A204.1 (cell line): ENCODE data around the gene GTPBP3.

Source experiments
- FAIRE-seq: peaks from 2 replicates; lab custom pipeline; 2012; peaks lifted over from hg19 to GRCh38; lab: Jason Lieb, UNC

Gene GTPBP3

GRCh38 chr19:17309965-17310461 is 27.3 kb upstream of the GTPBP3 start:
- no peak for FAIRE-seq

- no peak for FAIRE-seq
Measured at GRCh38 chr19:17311455-17312188, 25.7 kb upstream of the GTPBP3 start.

GRCh38 chr19:17312189-17313113 is 24.9 kb upstream of the GTPBP3 start:
- FAIRE-seq: no peak

DNA sequence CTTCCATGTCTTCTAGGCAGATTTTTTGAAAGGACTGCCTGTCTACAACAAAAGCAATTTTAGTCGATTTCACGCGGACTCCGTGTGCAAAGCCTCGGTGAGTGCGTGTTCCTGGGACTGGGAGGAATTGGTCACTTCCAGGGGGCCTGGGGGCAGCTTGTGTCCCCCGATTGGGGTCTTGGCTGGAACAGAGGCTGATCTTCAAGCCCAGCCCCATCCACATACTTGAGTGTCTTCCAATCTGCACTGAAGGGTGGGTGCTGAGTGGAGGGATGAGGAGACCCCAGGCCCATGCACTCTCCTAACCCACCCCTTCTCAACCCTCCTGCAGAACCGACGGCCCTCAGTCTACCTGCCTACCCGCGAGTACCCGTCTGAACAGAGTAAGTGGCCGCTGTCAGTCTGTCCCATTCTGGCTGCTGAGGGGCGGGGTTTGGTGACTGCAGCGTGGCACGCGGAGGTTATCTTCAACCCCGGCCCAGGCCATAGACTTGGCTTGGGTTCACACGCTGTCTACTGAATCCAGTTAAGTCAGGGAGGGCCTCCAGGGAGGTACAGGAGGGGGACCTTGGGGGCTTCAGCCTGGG is 23.3 kb upstream of the GTPBP3 start:
- no peak for FAIRE-seq

DNA sequence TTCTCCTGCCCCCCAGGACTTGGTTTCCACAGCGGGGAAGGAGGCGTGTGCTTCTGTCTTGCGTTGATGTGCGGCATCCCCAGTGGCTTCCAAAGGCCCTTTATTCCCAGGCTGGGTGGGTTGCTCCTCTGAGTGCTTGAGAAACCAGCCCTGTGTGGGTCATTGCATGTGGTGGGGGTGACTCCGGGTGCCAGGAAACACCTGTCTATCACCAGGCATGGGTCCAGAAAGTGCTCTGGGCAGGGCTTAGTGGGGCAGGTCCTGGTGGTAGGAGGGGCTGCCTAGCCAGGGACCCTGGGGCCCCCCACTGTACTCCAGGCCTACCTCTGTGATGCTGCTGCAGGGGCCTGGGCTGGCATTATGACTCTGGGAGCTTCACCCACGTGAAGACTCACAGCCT is 18.4 kb upstream of the GTPBP3 start:
- FAIRE-seq: no peak

GRCh38 chr19:17319473-17320238 is 17.7 kb upstream of the GTPBP3 start:
- FAIRE-seq: no peak

- no peak for FAIRE-seq
Measured at GRCh38 chr19:17320435-17320834, 16.9 kb upstream of the GTPBP3 start.

DNA sequence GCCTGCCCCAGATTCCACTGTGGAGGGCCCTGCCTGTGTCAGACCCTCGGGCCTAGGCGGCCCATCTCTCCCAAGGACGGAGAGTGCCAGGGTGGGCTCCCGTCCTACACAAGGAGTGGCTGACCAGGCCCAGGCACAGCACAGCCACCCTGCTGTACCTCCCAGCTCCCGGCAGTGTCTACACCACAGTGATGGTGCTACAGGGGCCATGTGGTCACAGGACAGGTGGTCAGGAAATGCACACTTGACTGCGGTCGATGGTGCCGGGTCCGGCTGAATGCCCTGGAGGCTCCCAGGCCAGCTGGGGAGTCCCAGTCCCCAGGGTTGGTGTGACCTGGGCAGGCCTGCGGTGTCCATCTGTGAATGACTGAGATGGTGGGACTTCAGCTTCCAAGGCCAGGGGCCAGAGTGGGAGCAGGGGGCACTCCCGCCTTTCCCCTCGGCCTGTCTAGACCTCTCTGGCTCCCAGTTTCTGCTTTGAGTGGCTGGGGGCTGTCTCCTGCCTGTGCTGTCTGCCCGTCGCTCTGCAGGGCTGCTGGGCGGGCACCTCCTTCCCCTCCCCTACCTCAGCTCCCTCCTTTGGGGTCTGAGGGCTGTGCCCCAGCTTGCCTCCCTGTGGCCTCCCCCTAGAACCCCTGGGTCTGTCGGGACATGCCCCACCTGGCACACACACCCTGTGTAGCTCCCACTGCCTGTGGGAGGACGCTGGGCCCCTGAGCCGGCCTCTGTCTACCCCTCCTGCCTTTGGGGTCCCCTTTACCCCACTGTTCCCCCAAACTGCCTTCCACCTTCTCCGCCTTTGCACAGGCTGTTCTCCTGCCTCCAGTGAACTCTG is 15.5 kb upstream of the GTPBP3 start:
- FAIRE-seq: no peak

DNA sequence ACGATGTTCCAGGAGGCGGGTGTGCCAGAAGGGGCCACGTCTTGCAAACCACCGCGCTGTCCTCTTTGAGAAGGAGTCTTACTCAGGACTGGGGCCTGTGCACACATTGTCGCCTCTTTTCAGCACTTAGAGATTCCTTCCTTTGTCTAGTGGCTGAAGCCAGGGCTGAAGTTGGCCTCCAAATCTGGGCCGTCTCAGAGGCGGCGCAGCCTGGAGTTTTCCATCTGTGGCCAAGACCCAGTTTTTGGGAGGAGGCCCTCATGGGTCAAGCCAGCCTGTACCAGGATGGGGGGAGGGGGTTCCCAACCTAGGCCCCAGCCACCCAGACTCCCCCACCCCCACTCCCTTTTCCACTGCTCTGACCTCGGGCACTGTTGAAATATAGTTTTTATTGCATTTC is 14.5 kb upstream of the GTPBP3 start:
- FAIRE-seq: no peak

GRCh38 chr19:17323300-17323963 is 13.9 kb upstream of the GTPBP3 start:
- FAIRE-seq: no peak

GRCh38 chr19:17323964-17324332 is 13.4 kb upstream of the GTPBP3 start:
- FAIRE-seq: no peak

GRCh38 chr19:17324357-17325114 is 12.8 kb upstream of the GTPBP3 start:
- FAIRE-seq: no peak

DNA sequence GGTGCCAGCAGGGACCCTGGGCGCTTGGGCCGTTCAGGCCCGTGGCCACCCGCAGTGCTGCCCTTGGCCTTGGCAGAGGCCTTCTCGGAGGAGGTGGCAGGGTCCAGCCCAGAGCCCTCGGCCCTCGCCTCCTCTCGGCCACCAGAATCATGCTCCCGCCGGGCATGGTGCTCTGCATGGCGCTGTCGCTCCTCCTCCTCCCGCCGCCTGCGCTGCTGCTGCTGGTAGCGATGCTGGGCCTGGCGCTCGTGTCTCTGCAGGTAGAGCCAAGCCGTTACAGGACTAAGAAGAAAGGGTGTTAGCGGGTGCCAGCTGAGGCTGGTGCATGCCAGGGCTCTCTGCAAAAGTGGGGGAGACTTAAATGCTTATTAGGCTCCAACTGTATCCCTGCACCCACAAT is 12.2 kb upstream of the GTPBP3 start:
- FAIRE-seq: no peak

DNA sequence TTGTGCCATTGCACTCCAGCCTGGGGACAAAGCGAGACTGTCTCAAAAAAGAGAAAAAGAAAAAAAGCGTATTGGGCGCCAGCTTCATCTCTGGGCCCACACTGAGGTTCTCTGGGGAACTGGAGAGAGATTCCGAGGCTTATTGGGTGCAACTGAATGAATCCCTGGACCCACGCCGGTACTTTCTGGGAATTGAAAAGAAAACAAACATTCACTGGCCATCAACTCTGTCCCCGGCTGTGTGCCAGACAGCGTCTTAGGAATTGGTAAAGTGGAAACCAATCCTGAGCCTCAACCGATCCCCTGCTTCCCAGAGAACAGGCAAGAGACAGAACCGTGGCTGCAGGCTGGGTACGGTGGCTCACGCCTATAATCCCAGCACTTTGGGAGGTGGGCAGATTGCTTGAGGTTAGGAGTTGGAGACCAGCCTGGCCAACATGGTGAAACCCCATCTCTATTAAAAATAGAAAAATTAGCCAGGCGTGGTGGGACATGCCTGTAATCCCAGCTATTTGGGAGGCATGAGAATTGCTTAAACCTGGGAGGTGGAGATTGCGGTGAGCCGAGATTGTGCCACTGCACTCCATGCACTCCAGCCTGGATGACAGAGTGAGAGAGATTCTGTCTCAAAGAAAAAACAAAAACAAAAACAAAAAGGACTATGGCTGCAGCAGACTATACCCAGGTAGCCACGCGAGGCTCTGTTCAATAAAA is 11.3 kb upstream of the GTPBP3 start:
- no peak for FAIRE-seq

DNA sequence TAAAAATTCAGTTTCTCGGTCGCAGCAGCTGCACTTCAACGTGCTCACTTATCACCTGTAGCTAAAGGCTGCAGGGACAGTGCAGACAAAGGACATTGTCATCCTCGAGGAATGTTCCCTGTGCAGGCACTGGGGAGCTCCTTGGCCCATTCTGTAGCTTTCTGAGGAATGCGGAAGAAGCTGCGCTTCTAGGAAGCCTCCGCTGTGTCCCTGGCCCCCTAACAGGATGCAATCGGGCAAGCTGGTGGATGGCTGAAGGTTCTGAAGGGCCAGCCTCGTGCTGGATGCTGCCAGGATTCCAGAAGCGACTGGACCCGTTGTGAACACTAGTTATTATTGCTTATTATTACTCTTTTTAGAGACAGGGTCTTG is 10.8 kb upstream of the GTPBP3 start:
- FAIRE-seq: no peak

DNA sequence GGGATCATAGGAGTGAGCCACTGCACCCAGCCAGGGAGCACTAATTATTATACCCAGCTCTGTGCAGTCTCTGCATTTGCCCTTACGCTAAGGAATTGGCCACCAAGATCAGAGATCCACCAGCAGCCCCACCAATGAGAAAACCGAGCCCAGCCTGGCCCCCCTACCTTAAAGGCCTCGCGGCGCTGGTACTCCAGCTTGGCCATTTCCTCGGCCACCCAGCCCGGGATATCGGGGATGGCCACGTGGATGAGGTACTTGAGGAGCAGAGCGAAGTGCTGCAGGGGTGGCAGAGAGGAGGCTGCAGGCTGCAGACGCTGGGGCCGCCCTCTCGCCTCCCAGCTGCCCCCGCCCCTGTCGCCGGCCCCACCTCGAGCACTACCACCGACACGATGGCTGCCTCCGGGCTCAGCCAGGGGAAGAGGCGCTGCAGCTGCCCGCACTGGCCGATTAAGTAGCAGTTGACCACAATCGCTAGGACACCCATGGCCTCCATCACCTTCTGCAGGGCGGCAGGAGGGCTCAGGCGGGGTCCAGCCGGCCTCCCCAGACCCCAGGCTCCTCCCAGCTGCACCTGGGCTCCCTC is 10.2 kb upstream of the GTPBP3 start:
- FAIRE-seq: no peak

GRCh38 chr19:17327654-17328516 is 9.5 kb upstream of the GTPBP3 start:
- no peak for FAIRE-seq
